ENCODE results near the gene PHLDA1. TPM values are rescaled to one million over a fixed set of nuclear protein-coding genes. Genes with fewer than 3 reads are reported as not detected.

Gene PHLDA1
- total and polyA plus RNA-seq, 4 donors: 2.8 to 11.5 (median 5.7) TPM

- TF ChIP-seq ATF3 (IDR thresholded peaks at IDR 0.05) (no peak), RXRA (IDR thresholded peaks at IDR 0.05) (no peak)
- H3K9me3 ChIP-seq (ENCODE audit: control insufficient read depth in 4 of 4, low read length in 3 of 4): no peaks in the 10 kb centered on the region
- 96% methylated on average over 2 of the region's 2 CpGs for WGBS
Observed at GRCh38 chr12:76041406-76041805, 9.8 kb upstream of the PHLDA1 start.

GRCh38 chr12:76040461-76040860 lies 8.9 kb upstream of the PHLDA1 start:
- 93% methylated on average over 4 of the region's 4 CpGs for WGBS
- H3K27ac ChIP-seq (ENCODE audit: low read depth in 1 of 2, low read length in 2 of 2): no peak overlapping the region
- no peak overlapping the region for H3K9ac ChIP-seq (ENCODE audit: low read depth in 1 of 2, low read length in 2 of 2)
- H3K9me3 ChIP-seq (ENCODE audit: control insufficient read depth in 4 of 4, low read length in 3 of 4): no peaks in the 10 kb centered on the region
- DNase-seq (ENCODE audit: low spot score): no peak
- H3K27me3 ChIP-seq (ENCODE audit: control insufficient read depth in 4 of 4, insufficient read depth in 4 of 4, low read length in 3 of 4): no peaks in the 10 kb centered on the region
- TF ChIP-seq RAD21 (IDR thresholded peaks at IDR 0.05): no peak
- no peak for TF ChIP-seq EGR1 (IDR thresholded peaks at IDR 0.05; ENCODE audit: low read depth in 2 of 2)
- no peak for TF ChIP-seq ZBTB33 (IDR thresholded peaks at IDR 0.05)
- TF ChIP-seq MAX (IDR thresholded peaks at IDR 0.05): no peak
- no peak for TF ChIP-seq GABPA (IDR thresholded peaks at IDR 0.05 in 1 of 2, conservative IDR thresholded peaks at IDR 0.05 in 1 of 2)
- no peak for TF ChIP-seq NR2F2 (IDR thresholded peaks at IDR 0.05)
- no peak for TF ChIP-seq CTCF (IDR thresholded peaks at IDR 0.05; ENCODE audit: low read depth, low read length, missing input control)
- no peak for TF ChIP-seq YY1 (IDR thresholded peaks at IDR 0.05)
- no peak for TF ChIP-seq FOXA1 (IDR thresholded peaks at IDR 0.05)
- TF ChIP-seq JUND (IDR thresholded peaks at IDR 0.05): no peak
- TF ChIP-seq HNF4G (IDR thresholded peaks at IDR 0.05): no peak
- TF ChIP-seq TAF1 (conservative IDR thresholded peaks at IDR 0.05): no peak
- H3K36me3 ChIP-seq (ENCODE audit: control insufficient read depth in 4 of 4, insufficient read depth in 3 of 4, low read depth in 1 of 4, low read length in 3 of 4): peaks cover 0 to under 1% (median 0%) of the 10 kb centered on the region in 4 donors
- H3K4me3 ChIP-seq (ENCODE audit: low read depth in 1 of 3, low read length in 3 of 3): no peak overlapping the region
- peaks cover 0 to 4% (median 2%) of the 10 kb centered on the region in 4 donors for H3K4me1 ChIP-seq (ENCODE audit: control insufficient read depth in 4 of 4, insufficient read depth in 4 of 4, low read length in 3 of 4)

More at GRCh38 chr12:76041406-76041805, 9.8 kb upstream of the PHLDA1 start:
- H3K4me1 ChIP-seq (ENCODE audit: control insufficient read depth in 4 of 4, insufficient read depth in 4 of 4, low read length in 3 of 4): peaks cover 0 to 4% (median 2%) of the 10 kb centered on the region in 4 donors
- H3K4me3 ChIP-seq (ENCODE audit: low read depth in 1 of 3, low read length in 3 of 3): no peak overlapping the region
- no peak for DNase-seq (ENCODE audit: low spot score)
- peaks cover 0 to 5% (median 0%) of the 10 kb centered on the region in 4 donors for H3K36me3 ChIP-seq (ENCODE audit: control insufficient read depth in 4 of 4, insufficient read depth in 3 of 4, low read depth in 1 of 4, low read length in 3 of 4)
- H3K9ac ChIP-seq (ENCODE audit: low read depth in 1 of 2, low read length in 2 of 2): no peak overlapping the region
- no peaks in the 10 kb centered on the region for H3K27me3 ChIP-seq (ENCODE audit: control insufficient read depth in 4 of 4, insufficient read depth in 4 of 4, low read length in 3 of 4)
- no peak overlapping the region for H3K27ac ChIP-seq (ENCODE audit: low read depth in 1 of 2, low read length in 2 of 2)

- Histone ChIP-seq H3K9ac (ENCODE audit: low read depth in 1 of 2, low read length in 2 of 2) (no peak overlapping the region), H3K4me1 (ENCODE audit: control insufficient read depth in 4 of 4, insufficient read depth in 4 of 4, low read length in 3 of 4) (peaks cover 0 to 4% (median 2%) of the 10 kb centered on the region in 4 donors), H3K9me3 (ENCODE audit: control insufficient read depth in 4 of 4, low read length in 3 of 4) (no peaks in the 10 kb centered on the region), H3K27ac (ENCODE audit: low read depth in 1 of 2, low read length in 2 of 2) (no peak overlapping the region), H3K27me3 (ENCODE audit: control insufficient read depth in 4 of 4, insufficient read depth in 4 of 4, low read length in 3 of 4) (no peaks in the 10 kb centered on the region), H3K36me3 (ENCODE audit: control insufficient read depth in 4 of 4, insufficient read depth in 3 of 4, low read depth in 1 of 4, low read length in 3 of 4) (no peaks in the 10 kb centered on the region), H3K4me3 (ENCODE audit: low read depth in 1 of 3, low read length in 3 of 3) (no peak overlapping the region)
- TF ChIP-seq RAD21 (IDR thresholded peaks at IDR 0.05) (no peak), HNF4G (IDR thresholded peaks at IDR 0.05) (no peak), NR2F2 (IDR thresholded peaks at IDR 0.05) (no peak), RXRA (IDR thresholded peaks at IDR 0.05) (no peak), JUND (IDR thresholded peaks at IDR 0.05) (no peak), MAX (IDR thresholded peaks at IDR 0.05) (no peak), HNF4A (conservative IDR thresholded peaks at IDR 0.05) (no peak), EGR1 (IDR thresholded peaks at IDR 0.05; ENCODE audit: low read depth in 2 of 2) (no peak), FOXA1 (IDR thresholded peaks at IDR 0.05) (no peak), YY1 (IDR thresholded peaks at IDR 0.05) (no peak), REST (IDR thresholded peaks at IDR 0.05) (no peak)
- no peak for DNase-seq (ENCODE audit: low spot score)
- 54% methylated on average over 2 of the region's 2 CpGs for WGBS
Observed at GRCh38 chr12:76038176-76038575, 6.6 kb upstream of the PHLDA1 start.

All from liver (tissue), 9 donors.